ENCODE results near the gene MRPL1.
"Not testable (repeated sequence)": the region's sequence is repeated elsewhere in the genome, so short reads cannot be mapped to it uniquely, and the experiment has no call there.

DNA sequence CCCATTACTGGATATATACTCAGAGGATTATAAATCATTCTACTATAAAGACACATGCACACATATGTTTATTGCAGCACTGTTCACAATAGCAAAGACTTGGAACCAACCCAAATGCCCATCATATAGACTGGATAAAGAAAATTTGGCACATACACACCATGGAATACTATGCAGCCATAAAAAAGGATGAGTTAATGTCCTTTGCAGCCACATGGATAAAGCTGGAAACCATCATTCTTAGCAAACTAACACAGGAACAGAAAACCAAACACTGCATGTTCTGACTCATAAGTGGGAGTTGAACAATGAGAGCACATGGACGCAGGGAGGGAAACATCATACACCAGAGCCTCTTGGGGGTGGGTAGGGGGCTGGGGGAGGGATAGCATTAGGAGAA is 111.0 kb downstream of the MRPL1 start:
- TF ChIP-seq EZH2 (IDR thresholded peaks at IDR 0.05); POLR2AphosphoS5 (IDR thresholded peaks at IDR 0.05; ENCODE audit: borderline replicate concordance, low read depth, low read length): not testable (repeated sequence)

All from SK-N-MC (cell line).